Keratinocyte (primary cell): Measurements from ENCODE around the gene ZBTB14. TPM values are rescaled to one million over a fixed set of nuclear protein-coding genes. Genes with fewer than 3 reads are reported as not detected.

Experiments
- DNase-seq: peaks from one replicate; pipeline ENCODE4 v3.0.0-alpha.2; 2011; ENCODE audit warnings: low read depth, missing footprints, low spot score
- FAIRE-seq: peaks from 2 replicates; lab custom pipeline; 2011; peaks lifted over from hg19 to GRCh38; lab: Jason Lieb, UNC
- H2AFZ ChIP-seq: 2 replicates; pipeline ENCODE4 v1.6.0; 2012; ENCODE audit warnings: low read length, control low read depth, inconsistent platforms; ENCODE audit not compliant: control insufficient read depth
- H3K27ac ChIP-seq: 2 replicates; pipeline ENCODE4 v1.5.1; 2011; ENCODE audit warnings: low read length; ENCODE audit not compliant: control insufficient read depth, insufficient read depth
- H3K27me3 ChIP-seq: 3 replicates; pipeline ENCODE4 v1.6.0; 2011; ENCODE audit warnings: low read length; ENCODE audit not compliant: control insufficient read depth, insufficient read depth; ENCODE audit errors: extremely low read depth
- H3K36me3 ChIP-seq, 2 experiments: 2 replicates in 1 of 2; 3 replicates in 1 of 2; pipeline ENCODE4 v1.5.1; 2011; ENCODE audit warnings: low read length in 2 of 2, mild to moderate bottlenecking in 1 of 2; ENCODE audit not compliant: control insufficient read depth in 2 of 2, insufficient read depth in 2 of 2; ENCODE audit errors: extremely low read depth in 1 of 2
- H3K4me1 ChIP-seq: 3 replicates; pipeline ENCODE4 v1.5.1; 2011; ENCODE audit warnings: low read length; ENCODE audit not compliant: control insufficient read depth, insufficient read depth; ENCODE audit errors: extremely low read depth
- H3K4me2 ChIP-seq: 3 replicates; pipeline ENCODE4 v1.6.0; 2011; ENCODE audit warnings: low read depth, low read length; ENCODE audit not compliant: control insufficient read depth, insufficient read depth; ENCODE audit errors: extremely low read depth
- H3K4me3 ChIP-seq, 3 experiments: fragments of 200-600 bp in 1 of 3; sonication (generic) in 1 of 3; 2 replicates in 2 of 3; 3 replicates in 1 of 3; pipeline ENCODE4 v1.5.1; 2011 to 2016; ENCODE audit warnings: low read length in 3 of 3, mild to moderate bottlenecking in 3 of 3, control low read depth in 2 of 3, inconsistent platforms in 1 of 3, low read depth in 1 of 3, mixed read lengths in 1 of 3, mixed run types in 1 of 3, moderate library complexity in 1 of 3; ENCODE audit not compliant: control insufficient read depth in 2 of 3, insufficient read depth in 2 of 3; ENCODE audit errors: extremely low read depth in 1 of 3
- H3K79me2 ChIP-seq: 2 replicates; pipeline ENCODE4 v1.6.0; 2012; ENCODE audit warnings: low read length; ENCODE audit not compliant: control insufficient read depth, insufficient read depth
- H3K9ac ChIP-seq: 3 replicates; pipeline ENCODE4 v1.6.0; 2011; ENCODE audit warnings: low read length; ENCODE audit not compliant: control insufficient read depth, insufficient read depth; ENCODE audit errors: extremely low read depth
- H3K9me1 ChIP-seq: 3 replicates; pipeline ENCODE4 v1.6.0; 2011; ENCODE audit warnings: low read length; ENCODE audit not compliant: control insufficient read depth, insufficient read depth; ENCODE audit errors: extremely low read depth
- H3K9me3 ChIP-seq: 2 replicates; pipeline ENCODE4 v1.5.1; 2012; ENCODE audit warnings: low read depth, low read length; ENCODE audit not compliant: control insufficient read depth
- H4K20me1 ChIP-seq: 3 replicates; pipeline ENCODE4 v1.6.0; 2011; ENCODE audit warnings: low read length; ENCODE audit not compliant: control insufficient read depth, insufficient read depth; ENCODE audit errors: extremely low read depth
- EZH2 ChIP-seq: IDR thresholded peaks from one replicate; pipeline ENCODE4 v1.6.1; 2012; ENCODE audit warnings: inconsistent platforms, mild to moderate bottlenecking, low read length, moderate library complexity
- dilution Hi-C: fragments of 300-500 bp; cut with MboI; formaldehyde crosslinking; loops from one replicate; pipeline ENCODE4 v1.7.0; 2020; ENCODE audit warnings: low sequenced_read_pairs; ENCODE audit not compliant: extremely low pct_ligation_motif_present
- polyA plus RNA-seq, 5 experiments: library from polyadenylated mRNA; depleted of rRNA in 3 of 5; stranded (reverse) in 3 of 5; stranded (forward) in 1 of 5; unstranded in 1 of 5; fragments of >200 nt; gene quantifications; 1 replicate in 1 of 5; 2 replicates in 3 of 5; 3 replicates in 1 of 5; pipeline versions ENCODE4 v1.2.1 to v1.2.3, GENCODE V29; 2011 to 2012; ENCODE audit warnings: missing spikeins in 2 of 5, low read depth in 1 of 5, low replicate concordance in 1 of 5
- TF ChIP-seq, protein P1 (sequence below), 3 experiments: IDR thresholded peaks in 1 of 3; conservative IDR thresholded peaks in 1 of 3; optimal IDR thresholded peaks in 1 of 3; 2 replicates in 2 of 3; 3 replicates in 1 of 3; pipeline versions ENCODE3 to v1.5.1; 2011; ENCODE audit warnings: low read length in 3 of 3, mild to moderate bottlenecking in 3 of 3, moderate library complexity in 2 of 3, control low read depth in 1 of 3, inconsistent platforms in 1 of 3; ENCODE audit not compliant: insufficient read depth in 2 of 3; ENCODE audit errors: extremely low read depth in 1 of 3

ZBTB14 gene
- polyA plus RNA-seq, 1 donor (not counting 4 experiments of a cell fraction or from before 2014, with no cell fraction given): 9.1 TPM

DNA sequence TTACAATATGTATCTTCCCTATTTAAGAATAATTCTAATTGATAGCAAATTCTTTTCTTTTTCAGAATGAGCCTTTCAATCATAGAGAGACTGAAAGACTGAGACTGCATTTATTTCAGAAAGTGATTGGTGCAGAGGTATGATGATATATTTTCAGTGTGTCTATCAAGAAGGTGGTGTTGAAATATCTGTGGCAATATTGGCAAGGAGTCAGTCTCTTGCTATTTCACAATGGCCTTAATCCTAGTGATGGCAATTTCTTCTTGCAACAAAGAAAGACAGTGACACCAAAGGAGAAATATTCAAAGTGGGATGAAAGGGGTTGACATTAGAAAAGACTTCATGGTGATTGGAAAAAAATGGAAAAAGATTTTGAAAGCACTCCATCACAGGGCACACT, 21.7 kb upstream of the ZBTB14 start:
- no peak overlapping the region for H2AFZ ChIP-seq
- H3K4me3 ChIP-seq: no peak overlapping the region
- H4K20me1 ChIP-seq: no peaks in the 10 kb centered on the region
- H3K9me1 ChIP-seq: no peaks in the 10 kb centered on the region
- TF ChIP-seq EZH2: no peak
- TF ChIP-seq, protein P1, sequence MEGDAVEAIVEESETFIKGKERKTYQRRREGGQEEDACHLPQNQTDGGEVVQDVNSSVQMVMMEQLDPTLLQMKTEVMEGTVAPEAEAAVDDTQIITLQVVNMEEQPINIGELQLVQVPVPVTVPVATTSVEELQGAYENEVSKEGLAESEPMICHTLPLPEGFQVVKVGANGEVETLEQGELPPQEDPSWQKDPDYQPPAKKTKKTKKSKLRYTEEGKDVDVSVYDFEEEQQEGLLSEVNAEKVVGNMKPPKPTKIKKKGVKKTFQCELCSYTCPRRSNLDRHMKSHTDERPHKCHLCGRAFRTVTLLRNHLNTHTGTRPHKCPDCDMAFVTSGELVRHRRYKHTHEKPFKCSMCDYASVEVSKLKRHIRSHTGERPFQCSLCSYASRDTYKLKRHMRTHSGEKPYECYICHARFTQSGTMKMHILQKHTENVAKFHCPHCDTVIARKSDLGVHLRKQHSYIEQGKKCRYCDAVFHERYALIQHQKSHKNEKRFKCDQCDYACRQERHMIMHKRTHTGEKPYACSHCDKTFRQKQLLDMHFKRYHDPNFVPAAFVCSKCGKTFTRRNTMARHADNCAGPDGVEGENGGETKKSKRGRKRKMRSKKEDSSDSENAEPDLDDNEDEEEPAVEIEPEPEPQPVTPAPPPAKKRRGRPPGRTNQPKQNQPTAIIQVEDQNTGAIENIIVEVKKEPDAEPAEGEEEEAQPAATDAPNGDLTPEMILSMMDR (optimal IDR thresholded peaks at IDR 0.05 in 1 of 3, IDR thresholded peaks at IDR 0.05 in 1 of 3, conservative IDR thresholded peaks at IDR 0.05 in 1 of 3; ENCODE audit: extremely low read depth in 1 of 3, insufficient read depth in 2 of 3, low read length in 3 of 3): no peak
- no peaks in the 10 kb centered on the region for H3K79me2 ChIP-seq
- H3K9ac ChIP-seq: no peak overlapping the region
- no peaks in the 10 kb centered on the region for H3K9me3 ChIP-seq
- dilution Hi-C loops: no loop called here
- DNase-seq (no peak), FAIRE-seq (no peak)
- no peaks in the 10 kb centered on the region for H3K36me3 ChIP-seq
- no peak overlapping the region for H3K27ac ChIP-seq
- H3K27me3 ChIP-seq: no peaks in the 10 kb centered on the region
- H3K4me1 ChIP-seq: no peaks in the 10 kb centered on the region
- H3K4me2 ChIP-seq: no peak overlapping the region

DNA sequence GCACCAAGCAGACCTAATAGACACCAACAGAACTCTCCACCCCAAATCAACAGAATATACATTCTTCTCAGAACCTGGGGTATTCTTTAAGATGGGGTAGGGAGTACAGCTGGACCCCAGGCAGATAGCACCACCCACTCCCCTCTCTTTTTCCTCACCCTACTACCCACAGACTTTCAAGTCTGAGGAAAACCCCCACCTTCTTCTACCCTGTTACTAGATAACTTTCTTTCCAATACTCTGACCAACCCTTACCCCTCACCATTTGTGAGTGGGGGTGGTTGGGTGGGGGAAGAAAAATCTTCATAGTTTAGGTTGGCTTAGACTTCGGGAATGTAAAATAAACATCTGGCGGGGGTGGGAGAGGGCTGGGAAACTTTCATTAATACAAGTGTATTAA, 20.3 kb upstream of the ZBTB14 start:
- H3K9ac ChIP-seq: no peak overlapping the region
- dilution Hi-C loops: no loop called here
- H3K79me2 ChIP-seq: no peaks in the 10 kb centered on the region
- H3K36me3 ChIP-seq: no peaks in the 10 kb centered on the region
- H4K20me1 ChIP-seq: no peaks in the 10 kb centered on the region
- H3K9me1 ChIP-seq: no peaks in the 10 kb centered on the region
- H3K27me3 ChIP-seq: no peaks in the 10 kb centered on the region
- DNase-seq: no peak
- FAIRE-seq: no peak
- no peak overlapping the region for H3K4me3 ChIP-seq
- no peaks in the 10 kb centered on the region for H3K9me3 ChIP-seq
- H2AFZ ChIP-seq: no peak overlapping the region
- H3K27ac ChIP-seq: no peak overlapping the region
- H3K4me1 ChIP-seq: no peaks in the 10 kb centered on the region
- TF ChIP-seq EZH2: no peak
- TF ChIP-seq, protein P1 (optimal IDR thresholded peaks at IDR 0.05 in 1 of 3, IDR thresholded peaks at IDR 0.05 in 1 of 3, conservative IDR thresholded peaks at IDR 0.05 in 1 of 3; ENCODE audit: extremely low read depth in 1 of 3, insufficient read depth in 2 of 3, low read length in 3 of 3): no peak
- H3K4me2 ChIP-seq: no peak overlapping the region
